HEK293 (cell line): ENCODE data around the gene ASMTL.
A peak's percentile ranks its signal among the peaks of the same experiment; 100 is the strongest.

ENCODE experiments used
- CTCF ChIA-PET: fragments of 350-600 bp; formaldehyde crosslinking; extraction: SDS; loops from one replicate; lab custom pipeline; 2021; ENCODE audit warnings: antibody characterized with exemption; lab: Yijun Ruan, JAX
- POLR2A ChIA-PET: fragments of 300-600 bp; formaldehyde crosslinking; extraction: SDS; loops from one replicate; lab custom pipeline; 2020; ENCODE audit warnings: antibody characterized with exemption, inconsistent platforms; lab: Yijun Ruan, JAX
- H3K27ac ChIP-seq: fragments of 200-500 bp; sonication (Bioruptor generic); 2 replicates; pipeline ENCODE4 v1.5.1; 2014; ENCODE audit warnings: low read depth, low read length, control low read depth, inconsistent platforms; ENCODE audit errors: extremely low read depth
- H3K36me3 ChIP-seq, 2 experiments: fragments of 200-500 bp in 1 of 2; sonication (Bioruptor generic) in 1 of 2; 1 replicate in 1 of 2; 2 replicates in 1 of 2; pipeline ENCODE4 v1.5.1; 2014 to 2017; ENCODE audit warnings: inconsistent platforms in 2 of 2, low read length in 2 of 2; ENCODE audit not compliant: control insufficient read depth in 2 of 2, insufficient read depth in 1 of 2
- H3K4me1 ChIP-seq: fragments of 200-500 bp; sonication (Bioruptor generic); 2 replicates; pipeline ENCODE4 v1.5.1; 2014; ENCODE audit warnings: mild to moderate bottlenecking, low read length, inconsistent platforms; ENCODE audit not compliant: control insufficient read depth, insufficient read depth
- H3K4me3 ChIP-seq: 2 replicates; pipeline ENCODE4 v1.5.1; 2011; ENCODE audit warnings: low read depth, mild to moderate bottlenecking, control low read depth, low read length, moderate library complexity
- H3K9me3 ChIP-seq: fragments of 200-500 bp; sonication (Bioruptor generic); 2 replicates; pipeline ENCODE4 v1.5.1; 2014; ENCODE audit warnings: low read depth, low read length, inconsistent platforms; ENCODE audit not compliant: control insufficient read depth, insufficient read depth
- EGR2 ChIP-seq: fragments of 450-650 bp; formaldehyde crosslinking; IDR thresholded peaks from 2 replicates; pipeline ENCODE4 v1.5.1; 2016; ENCODE audit warnings: low read depth, missing biosample characterization, missing genetic modification characterization
- GLI2 ChIP-seq: fragments of 450-650 bp; formaldehyde crosslinking; IDR thresholded peaks from 2 replicates; pipeline ENCODE4; 2017; ENCODE audit warnings: missing biosample characterization, missing genetic modification characterization, low read depth, borderline replicate concordance
- HOXC10 ChIP-seq: sonication (generic); formaldehyde crosslinking; IDR thresholded peaks from 2 replicates; pipeline ENCODE4 v1.8.1; 2023; ENCODE audit warnings: mild to moderate bottlenecking, missing genetic modification reagents
- HOXD13 ChIP-seq: sonication (generic); formaldehyde crosslinking; IDR thresholded peaks from 2 replicates; pipeline ENCODE4 v1.8.0; 2022; ENCODE audit warnings: missing genetic modification reagents, borderline replicate concordance
- KLF1 ChIP-seq: fragments of 450-650 bp; formaldehyde crosslinking; IDR thresholded peaks from 2 replicates; pipeline ENCODE4 v1.5.1; 2016; ENCODE audit warnings: missing biosample characterization, missing genetic modification characterization
- RBAK ChIP-seq: fragments of 450-650 bp; formaldehyde crosslinking; IDR thresholded peaks from 2 replicates; pipeline ENCODE4 v1.5.1; 2016; ENCODE audit warnings: missing biosample characterization, missing genetic modification characterization
- SP2 ChIP-seq: fragments of 450-650 bp; formaldehyde crosslinking; IDR thresholded peaks from 2 replicates; pipeline ENCODE4 v1.5.1; 2016; ENCODE audit warnings: missing biosample characterization, missing genetic modification characterization
- SP3 ChIP-seq: fragments of 450-650 bp; formaldehyde crosslinking; IDR thresholded peaks from 2 replicates; pipeline ENCODE4 v1.5.1; 2016; ENCODE audit warnings: missing biosample characterization, missing genetic modification characterization
- TRIM28 ChIP-seq: IDR thresholded peaks from 2 replicates; pipeline ENCODE4 v1.6.1; 2011; ENCODE audit warnings: low read length, control low read depth, borderline replicate concordance
- WT1 ChIP-seq: fragments of 450-650 bp; formaldehyde crosslinking; IDR thresholded peaks from 2 replicates; pipeline ENCODE4 v1.5.1; 2016; ENCODE audit warnings: missing biosample characterization, missing genetic modification characterization
- ZBTB1 ChIP-seq: fragments of 450-650 bp; formaldehyde crosslinking; IDR thresholded peaks from 2 replicates; pipeline ENCODE4 v1.5.1; 2016; ENCODE audit warnings: missing biosample characterization, missing genetic modification characterization
- ZBTB20 ChIP-seq: fragments of 450-650 bp; formaldehyde crosslinking; IDR thresholded peaks from 2 replicates; pipeline ENCODE4 v1.5.1; 2016; ENCODE audit warnings: missing biosample characterization, missing genetic modification characterization
- ZFP41 ChIP-seq: fragments of 450-650 bp; formaldehyde crosslinking; IDR thresholded peaks from 2 replicates; pipeline ENCODE4 v1.5.1; 2016; ENCODE audit warnings: missing biosample characterization, missing genetic modification characterization, borderline replicate concordance
- ZNF184 ChIP-seq: fragments of 450-650 bp; IDR thresholded peaks from 2 replicates; pipeline ENCODE4 v1.5.1; 2018; ENCODE audit warnings: missing biosample characterization, mild to moderate bottlenecking, missing genetic modification characterization
- ZNF24 ChIP-seq: fragments of 450-650 bp; formaldehyde crosslinking; IDR thresholded peaks from 2 replicates; pipeline ENCODE4 v1.5.1; 2016; ENCODE audit warnings: missing biosample characterization, missing genetic modification characterization
- ZNF324 ChIP-seq: fragments of 450-650 bp; formaldehyde crosslinking; IDR thresholded peaks from 2 replicates; pipeline ENCODE4 v1.5.1; 2016; ENCODE audit warnings: missing biosample characterization, missing genetic modification characterization
- ZNF341 ChIP-seq: fragments of 450-650 bp; formaldehyde crosslinking; IDR thresholded peaks from 2 replicates; pipeline ENCODE4; 2016; ENCODE audit warnings: low read depth, missing biosample characterization, missing genetic modification characterization
- ZNF529 ChIP-seq: fragments of 450-650 bp; formaldehyde crosslinking; IDR thresholded peaks from 2 replicates; pipeline ENCODE4 v1.5.1; 2017; ENCODE audit warnings: missing genetic modification characterization, missing biosample characterization; ENCODE audit not compliant: insufficient replicate concordance
- ZNF626 ChIP-seq: fragments of 450-650 bp; sonication (Bioruptor Pico); formaldehyde crosslinking; IDR thresholded peaks from 2 replicates; pipeline ENCODE4 v1.5.1; 2018; ENCODE audit warnings: missing biosample characterization, missing genetic modification characterization, inconsistent platforms
- TF ChIP-seq, protein P1 (sequence below): sonication (generic); formaldehyde crosslinking; IDR thresholded peaks from 2 replicates; pipeline ENCODE4 v1.8.1; 2022; ENCODE audit warnings: mild to moderate bottlenecking, moderate library complexity, missing genetic modification reagents
- TF ChIP-seq, protein P2 (sequence below): fragments of 450-650 bp; formaldehyde crosslinking; IDR thresholded peaks from 2 replicates; pipeline ENCODE4 v1.5.1; 2016; ENCODE audit warnings: missing biosample characterization, missing genetic modification characterization
- TF ChIP-seq, protein P3 (sequence below): fragments of 450-650 bp; formaldehyde crosslinking; IDR thresholded peaks from 2 replicates; pipeline ENCODE4 v1.5.1; 2017; ENCODE audit warnings: missing biosample characterization, missing genetic modification characterization

The ASMTL gene

DNA sequence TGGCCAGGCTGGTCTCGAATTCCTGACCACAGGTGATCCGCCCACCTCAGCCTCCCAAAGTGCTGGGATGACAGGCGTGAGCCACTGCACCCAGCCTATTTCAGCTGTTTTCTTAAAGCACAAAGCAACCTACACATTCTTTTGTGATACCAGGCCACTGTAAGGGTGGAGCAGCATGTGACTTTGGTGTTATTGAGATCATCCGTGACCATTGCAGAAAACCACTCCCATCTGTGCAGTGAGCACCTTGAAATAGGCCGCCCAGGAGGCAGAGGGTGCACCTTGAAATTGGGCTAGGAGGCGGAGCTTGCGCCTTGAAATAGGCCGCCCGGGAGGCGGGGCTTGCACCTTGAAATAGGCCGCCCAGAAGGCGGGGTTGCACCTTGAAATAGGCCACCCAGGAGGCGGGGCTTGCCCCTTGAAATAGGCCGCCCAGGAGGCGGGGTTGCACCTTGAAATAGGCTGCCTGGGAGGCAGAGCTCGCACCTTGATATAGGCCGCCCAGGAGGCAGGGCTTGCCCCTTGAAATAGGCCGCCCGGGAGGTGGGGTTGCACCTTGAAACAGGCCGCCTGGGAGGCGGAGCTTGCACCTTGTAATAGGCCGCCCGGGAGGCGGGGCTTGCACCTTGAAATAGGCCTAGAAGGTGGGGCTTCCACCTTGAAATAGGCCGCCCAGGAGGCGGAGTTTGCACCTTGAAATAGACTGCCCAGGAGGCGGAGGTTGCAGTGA, 51.8 kb downstream of the ASMTL start:
- no peak overlapping the region for H3K4me3 ChIP-seq
- H3K9me3 ChIP-seq, result no peaks in the 10 kb centered on the region
- POLR2A ChIA-PET, result no interaction called here
- no peaks in the 10 kb centered on the region for H3K4me1 ChIP-seq
- TF ChIP-seq, protein P1, sequence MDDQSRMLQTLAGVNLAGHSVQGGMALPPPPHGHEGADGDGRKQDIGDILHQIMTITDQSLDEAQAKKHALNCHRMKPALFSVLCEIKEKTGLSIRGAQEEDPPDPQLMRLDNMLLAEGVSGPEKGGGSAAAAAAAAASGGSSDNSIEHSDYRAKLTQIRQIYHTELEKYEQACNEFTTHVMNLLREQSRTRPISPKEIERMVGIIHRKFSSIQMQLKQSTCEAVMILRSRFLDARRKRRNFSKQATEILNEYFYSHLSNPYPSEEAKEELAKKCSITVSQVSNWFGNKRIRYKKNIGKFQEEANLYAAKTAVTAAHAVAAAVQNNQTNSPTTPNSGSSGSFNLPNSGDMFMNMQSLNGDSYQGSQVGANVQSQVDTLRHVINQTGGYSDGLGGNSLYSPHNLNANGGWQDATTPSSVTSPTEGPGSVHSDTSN (CRISPR knock-in tag), result no peak
- peak; percentile 72 for TF ChIP-seq EGR2 (tag by site-specific recombination)
- no peak for TF ChIP-seq RBAK
- 0 out of 2 replicates have a peak, but pooled peaks have one; percentile 27 for TF ChIP-seq SP2 (tag by site-specific recombination)
- TF ChIP-seq WT1 (tag by site-specific recombination), result no peak
- TF ChIP-seq SP3 (tag by site-specific recombination), result 0 out of 2 replicates have a peak, but pooled peaks have one; percentile 35
- peak; percentile 64 for TF ChIP-seq KLF1 (tag by site-specific recombination)
- H3K36me3 ChIP-seq, result peaks cover 53 to 87% of the 10 kb centered on the region in 2 experiments
- CTCF ChIA-PET, result no interaction called here
- no peak overlapping the region for H3K27ac ChIP-seq

DNA sequence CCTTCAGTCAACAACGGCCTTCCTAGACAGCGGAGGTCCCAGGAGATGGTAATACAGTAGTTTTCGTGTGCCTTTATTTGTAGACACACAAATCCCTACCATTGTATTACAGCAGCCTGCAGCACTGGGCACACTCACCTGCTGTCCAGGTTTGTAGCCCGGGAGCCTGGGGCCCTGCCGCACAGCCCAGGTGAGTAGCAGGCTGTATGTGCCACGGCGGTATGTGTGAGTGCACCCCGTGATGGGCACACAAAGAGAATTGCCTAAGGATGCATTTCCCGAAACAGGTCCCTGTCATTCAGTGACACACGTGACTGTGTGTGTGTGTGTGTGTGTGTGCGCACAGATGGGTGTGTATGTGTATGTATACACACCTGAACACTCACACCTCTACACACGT, 52.7 kb downstream of the ASMTL start:
- peaks cover 49 to 87% of the 10 kb centered on the region in 2 experiments for H3K36me3 ChIP-seq
- TF ChIP-seq ZBTB20 (tag by site-specific recombination) (no peak), HOXD13 (CRISPR knock-in tag) (no peak), ZNF24 (no peak), ZFP41 (no peak), KLF1 (tag by site-specific recombination) (no peak), ZNF626 (tag by site-specific recombination) (no peak), HOXC10 (CRISPR knock-in tag) (no peak), TRIM28 (no peak), ZNF324 (tag by site-specific recombination) (no peak), RBAK (no peak), SP3 (tag by site-specific recombination) (no peak), GLI2 (tag by site-specific recombination) (no peak), ZNF529 (tag by site-specific recombination) (no peak), ZBTB1 (no peak), ZNF341 (no peak), ZNF184 (tag by site-specific recombination) (no peak)
- TF ChIP-seq, protein P2, sequence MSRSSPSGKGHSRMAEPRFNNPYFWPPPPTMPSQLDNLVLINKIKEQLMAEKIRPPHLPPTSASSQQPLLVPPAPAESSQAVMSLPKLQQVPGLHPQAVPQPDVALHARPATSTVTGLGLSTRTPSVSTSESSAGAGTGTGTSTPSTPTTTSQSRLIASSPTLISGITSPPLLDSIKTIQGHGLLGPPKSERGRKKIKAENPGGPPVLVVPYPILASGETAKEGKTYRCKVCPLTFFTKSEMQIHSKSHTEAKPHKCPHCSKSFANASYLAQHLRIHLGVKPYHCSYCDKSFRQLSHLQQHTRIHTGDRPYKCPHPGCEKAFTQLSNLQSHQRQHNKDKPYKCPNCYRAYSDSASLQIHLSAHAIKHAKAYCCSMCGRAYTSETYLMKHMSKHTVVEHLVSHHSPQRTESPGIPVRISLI (tag by site-specific recombination), result no peak
- TF ChIP-seq, protein P3, sequence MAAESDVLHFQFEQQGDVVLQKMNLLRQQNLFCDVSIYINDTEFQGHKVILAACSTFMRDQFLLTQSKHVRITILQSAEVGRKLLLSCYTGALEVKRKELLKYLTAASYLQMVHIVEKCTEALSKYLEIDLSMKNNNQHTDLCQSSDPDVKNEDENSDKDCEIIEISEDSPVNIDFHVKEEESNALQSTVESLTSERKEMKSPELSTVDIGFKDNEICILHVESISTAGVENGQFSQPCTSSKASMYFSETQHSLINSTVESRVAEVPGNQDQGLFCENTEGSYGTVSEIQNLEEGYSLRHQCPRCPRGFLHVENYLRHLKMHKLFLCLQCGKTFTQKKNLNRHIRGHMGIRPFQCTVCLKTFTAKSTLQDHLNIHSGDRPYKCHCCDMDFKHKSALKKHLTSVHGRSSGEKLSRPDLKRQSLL (tag by site-specific recombination), result no peak

More for the DNA sequence above, 52.7 kb downstream of the ASMTL start:
- no peak overlapping the region for H3K4me3 ChIP-seq
- H3K4me1 ChIP-seq, result no peaks in the 10 kb centered on the region
- ChIA-PET POLR2A (no interaction called here), CTCF (no interaction called here)
- no peaks in the 10 kb centered on the region for H3K9me3 ChIP-seq
- no peak overlapping the region for H3K27ac ChIP-seq
